K562 treated with DMSO at 1 percent for 12 hours (cell line): Measurements from ENCODE around the gene VDR. TPM values are rescaled to one million over a fixed set of nuclear protein-coding genes. Genes with fewer than 3 reads are reported as not detected.

Experiments used
- total RNA-seq: library from RNA; unstranded; fragments of 300-600 nt; gene quantifications from 2 replicates; pipeline ENCODE4 v1.2.3, GENCODE V29; 2022; ENCODE audit not compliant: insufficient read depth

The VDR gene
- 1.9 and 5.5 TPM in 2 replicates for total RNA-seq

GRCh38 chr12:47904713-47905709 is at the start of gene VDR:
VDR (minus strand) TSS chr12:47904994; CDS start chr12:47879113, 25,881 bp downstream.

GRCh38 chr12:47819896-47820630 is 84.7 kb downstream of the VDR start, which contains the start of gene HDAC7:
HDAC7 (minus strand) TSS chr12:47819903; CDS start chr12:47819785, 118 bp downstream.

Other genes with a start within 250 kb of the VDR start
- 15.9 and 50.9 TPM in 2 replicates for gene RPAP3, start 199.0 kb downstream of the VDR start, total RNA-seq
- gene ENDOU, start 179.5 kb downstream of the VDR start, total RNA-seq, result not detected in 2 replicates
- 0.26 and 0.67 TPM in 2 replicates for gene RAPGEF3, start 146.1 kb downstream of the VDR start, total RNA-seq
- 28.8 and 48.4 TPM in 2 replicates for gene SLC48A1, start 131.8 kb downstream of the VDR start, total RNA-seq
- 27.5 and 52.4 TPM in 2 replicates for gene HDAC7, start 85.1 kb downstream of the VDR start, total RNA-seq
- gene TMEM106C, start 58.6 kb upstream of the VDR start, total RNA-seq, result 112 and 150 TPM in 2 replicates
- gene COL2A1, start 99.5 kb upstream of the VDR start, total RNA-seq, result not detected in 2 replicates
- 5.5 and 21.1 TPM in 2 replicates for gene SENP1, start 201.1 kb upstream of the VDR start, total RNA-seq
- 19.9 and 35.6 TPM in 2 replicates for gene PFKM, start 214.4 kb upstream of the VDR start, total RNA-seq